Body of pancreas (tissue), 4 donors: ENCODE results near the gene C6orf58.

Source experiments
- POLR2A ChIP-seq, 3 donors: fragments of 450-650 bp; IDR thresholded peaks; one replicate each; pipeline ENCODE4 v1.6.1; 2016; ENCODE audit warnings: antibody characterized with exemption in 3 of 3, mild to moderate bottlenecking in 2 of 3
- TF ChIP-seq, protein P1 (sequence below), 7 experiments: fragments of 450-650 bp in 4 of 7; fragments of 200-600 bp in 3 of 7; sonication (generic) in 3 of 7; IDR thresholded peaks; one replicate each; pipeline ENCODE4 v1.5.1; 2016 to 2019; ENCODE audit warnings: antibody characterized with exemption in 7 of 7

DNA sequence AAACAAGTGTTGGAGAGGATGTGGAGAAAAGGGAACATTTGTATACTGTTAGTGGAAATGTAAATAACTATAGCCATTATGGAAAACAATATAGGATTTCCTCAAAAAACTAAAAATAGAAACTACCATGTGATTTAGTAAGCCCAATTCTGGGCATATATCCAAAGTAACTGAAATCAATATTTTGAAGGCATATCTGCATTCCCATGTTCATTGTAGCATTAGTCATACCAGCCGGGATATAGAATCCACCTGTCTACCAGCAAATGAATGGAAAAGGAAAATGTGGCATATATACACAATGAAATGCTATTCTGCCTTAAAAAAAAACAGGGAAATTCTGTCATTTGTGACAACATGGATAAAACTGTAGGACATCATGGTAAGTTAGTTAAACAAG is 15.3 kb upstream of the C6orf58 start:
- TF ChIP-seq, protein P1, sequence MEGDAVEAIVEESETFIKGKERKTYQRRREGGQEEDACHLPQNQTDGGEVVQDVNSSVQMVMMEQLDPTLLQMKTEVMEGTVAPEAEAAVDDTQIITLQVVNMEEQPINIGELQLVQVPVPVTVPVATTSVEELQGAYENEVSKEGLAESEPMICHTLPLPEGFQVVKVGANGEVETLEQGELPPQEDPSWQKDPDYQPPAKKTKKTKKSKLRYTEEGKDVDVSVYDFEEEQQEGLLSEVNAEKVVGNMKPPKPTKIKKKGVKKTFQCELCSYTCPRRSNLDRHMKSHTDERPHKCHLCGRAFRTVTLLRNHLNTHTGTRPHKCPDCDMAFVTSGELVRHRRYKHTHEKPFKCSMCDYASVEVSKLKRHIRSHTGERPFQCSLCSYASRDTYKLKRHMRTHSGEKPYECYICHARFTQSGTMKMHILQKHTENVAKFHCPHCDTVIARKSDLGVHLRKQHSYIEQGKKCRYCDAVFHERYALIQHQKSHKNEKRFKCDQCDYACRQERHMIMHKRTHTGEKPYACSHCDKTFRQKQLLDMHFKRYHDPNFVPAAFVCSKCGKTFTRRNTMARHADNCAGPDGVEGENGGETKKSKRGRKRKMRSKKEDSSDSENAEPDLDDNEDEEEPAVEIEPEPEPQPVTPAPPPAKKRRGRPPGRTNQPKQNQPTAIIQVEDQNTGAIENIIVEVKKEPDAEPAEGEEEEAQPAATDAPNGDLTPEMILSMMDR (IDR thresholded peaks at IDR 0.05): no peak
- no peak for TF ChIP-seq POLR2A (IDR thresholded peaks at IDR 0.05)
